Measurements from ENCODE around the gene ARF1. TPM values are rescaled to one million over a fixed set of nuclear protein-coding genes. Genes with fewer than 3 reads are reported as not detected.

Gene ARF1
- total RNA-seq, 1 experiment from 2014 or later: 512 TPM

GRCh38 chr1:228097333-228098081, 15.0 kb downstream of the ARF1 start:
- no peak for DNase-seq
- no TSS peak for BruUV-seq (replicated peaks)
- Mint-ChIP-seq H3K36me3 (ENCODE audit: insufficient read depth, unreplicated experiment) (peaks cover 100% of the 10 kb centered on the region), H3K27me3 (ENCODE audit: unreplicated experiment) (no peaks in the 10 kb centered on the region), H3K4me1 (ENCODE audit: low read depth, unreplicated experiment) (peaks cover 20% of the 10 kb centered on the region), H3K9me3 (ENCODE audit: low read depth, unreplicated experiment) (peaks cover 8% of the 10 kb centered on the region), H3K27ac (ENCODE audit: unreplicated experiment) (no peak overlapping the region), H3K4me3 (ENCODE audit: low read depth, unreplicated experiment) (no peak overlapping the region)
- no peak for TF ChIP-seq CTCF (IDR thresholded peaks at IDR 0.05; ENCODE audit: unreplicated experiment)
- CTCF ChIA-PET: no interaction called here
- intact Hi-C loops (cut with micrococcal nuclease; ENCODE audit: unreplicated experiment): no loop called here

- H3K36me3 Mint-ChIP-seq (ENCODE audit: insufficient read depth, unreplicated experiment): peaks cover 100% of the 10 kb centered on the region
Observed at GRCh38 chr1:228098323-228098931, 15.9 kb downstream of the ARF1 start.

GRCh38 chr1:228099331-228099732, 16.8 kb downstream of the ARF1 start:
- TF ChIP-seq CTCF (IDR thresholded peaks at IDR 0.05; ENCODE audit: unreplicated experiment): no peak
- intact Hi-C loops (cut with micrococcal nuclease; ENCODE audit: unreplicated experiment): no loop called here
- Mint-ChIP-seq H3K4me1 (ENCODE audit: low read depth, unreplicated experiment) (peaks cover 23% of the 10 kb centered on the region), H3K9me3 (ENCODE audit: low read depth, unreplicated experiment) (peaks cover 8% of the 10 kb centered on the region), H3K27ac (ENCODE audit: unreplicated experiment) (peak overlapping the region; percentile 87), H3K4me3 (ENCODE audit: low read depth, unreplicated experiment) (no peak overlapping the region), H3K36me3 (ENCODE audit: insufficient read depth, unreplicated experiment) (peaks cover 100% of the 10 kb centered on the region), H3K27me3 (ENCODE audit: unreplicated experiment) (no peaks in the 10 kb centered on the region)
- no peak for DNase-seq
- BruUV-seq (replicated peaks): no TSS peak
- CTCF ChIA-PET: no interaction called here

More at GRCh38 chr1:228098323-228098931, 15.9 kb downstream of the ARF1 start:
- peaks cover 8% of the 10 kb centered on the region for H3K9me3 Mint-ChIP-seq (ENCODE audit: low read depth, unreplicated experiment)
- CTCF ChIA-PET: interaction anchor here (0.6 kb wide), 1 partner anchor 10 kb away, joined by 3 read pairs; no protein-coding TSS in a partner anchor
- no peak overlapping the region for H3K27ac Mint-ChIP-seq (ENCODE audit: unreplicated experiment)
- BruUV-seq (replicated peaks): TSS peak; percentile 79
- no peaks in the 10 kb centered on the region for H3K27me3 Mint-ChIP-seq (ENCODE audit: unreplicated experiment)
- DNase-seq: no peak
- H3K4me3 Mint-ChIP-seq (ENCODE audit: low read depth, unreplicated experiment): no peak overlapping the region
- no peak for TF ChIP-seq CTCF (IDR thresholded peaks at IDR 0.05; ENCODE audit: unreplicated experiment)
- peaks cover 20% of the 10 kb centered on the region for H3K4me1 Mint-ChIP-seq (ENCODE audit: low read depth, unreplicated experiment)
- intact Hi-C loops (cut with micrococcal nuclease; ENCODE audit: unreplicated experiment): no loop called here

GRCh38 chr1:228100822-228101613, 18.5 kb downstream of the ARF1 start:
- intact Hi-C loops (cut with micrococcal nuclease; ENCODE audit: unreplicated experiment): no loop called here
- CTCF ChIA-PET: no interaction called here

More at GRCh38 chr1:228100822-228101613, 18.5 kb downstream of the ARF1 start:
- Mint-ChIP-seq H3K9me3 (ENCODE audit: low read depth, unreplicated experiment) (no peaks in the 10 kb centered on the region), H3K27me3 (ENCODE audit: unreplicated experiment) (no peaks in the 10 kb centered on the region), H3K36me3 (ENCODE audit: insufficient read depth, unreplicated experiment) (peaks cover 95% of the 10 kb centered on the region), H3K27ac (ENCODE audit: unreplicated experiment) (peak overlapping the region; percentile 78), H3K4me3 (ENCODE audit: low read depth, unreplicated experiment) (peak overlapping the region; percentile 92), H3K4me1 (ENCODE audit: low read depth, unreplicated experiment) (peaks cover 20% of the 10 kb centered on the region)
- TF ChIP-seq CTCF (IDR thresholded peaks at IDR 0.05; ENCODE audit: unreplicated experiment): no peak
- TSS peak; percentile 67 for BruUV-seq (replicated peaks)
- DNase-seq: no peak

Measured in Calu3 (cell line).